Eye (tissue), 1 donor: Measurements from ENCODE around the gene LILRA6.
A peak's percentile ranks its signal among the peaks of the same experiment; 100 is the strongest.
"Not testable (repeated sequence)": the region's sequence is repeated elsewhere in the genome, so short reads cannot be mapped to it uniquely, and the experiment has no call there.

Experiments
- DNase-seq: peaks from one replicate; pipeline ENCODE4 v3.0.0-alpha.2; 2015

The LILRA6 gene

GRCh38 chr19:54262470-54262869, 19.9 kb upstream of the LILRA6 start:
- no peak for DNase-seq

GRCh38 chr19:54262066-54262465, 19.5 kb upstream of the LILRA6 start:
- DNase-seq: no peak

- DNase-seq: no peak
Observed at GRCh38 chr19:54257116-54257480, 14.5 kb upstream of the LILRA6 start, which contains the start of gene LILRB5. Gene LILRB5 (minus strand): TSS chr19:54257273. CDS start chr19:54257193, 80 bp downstream.

DNA sequence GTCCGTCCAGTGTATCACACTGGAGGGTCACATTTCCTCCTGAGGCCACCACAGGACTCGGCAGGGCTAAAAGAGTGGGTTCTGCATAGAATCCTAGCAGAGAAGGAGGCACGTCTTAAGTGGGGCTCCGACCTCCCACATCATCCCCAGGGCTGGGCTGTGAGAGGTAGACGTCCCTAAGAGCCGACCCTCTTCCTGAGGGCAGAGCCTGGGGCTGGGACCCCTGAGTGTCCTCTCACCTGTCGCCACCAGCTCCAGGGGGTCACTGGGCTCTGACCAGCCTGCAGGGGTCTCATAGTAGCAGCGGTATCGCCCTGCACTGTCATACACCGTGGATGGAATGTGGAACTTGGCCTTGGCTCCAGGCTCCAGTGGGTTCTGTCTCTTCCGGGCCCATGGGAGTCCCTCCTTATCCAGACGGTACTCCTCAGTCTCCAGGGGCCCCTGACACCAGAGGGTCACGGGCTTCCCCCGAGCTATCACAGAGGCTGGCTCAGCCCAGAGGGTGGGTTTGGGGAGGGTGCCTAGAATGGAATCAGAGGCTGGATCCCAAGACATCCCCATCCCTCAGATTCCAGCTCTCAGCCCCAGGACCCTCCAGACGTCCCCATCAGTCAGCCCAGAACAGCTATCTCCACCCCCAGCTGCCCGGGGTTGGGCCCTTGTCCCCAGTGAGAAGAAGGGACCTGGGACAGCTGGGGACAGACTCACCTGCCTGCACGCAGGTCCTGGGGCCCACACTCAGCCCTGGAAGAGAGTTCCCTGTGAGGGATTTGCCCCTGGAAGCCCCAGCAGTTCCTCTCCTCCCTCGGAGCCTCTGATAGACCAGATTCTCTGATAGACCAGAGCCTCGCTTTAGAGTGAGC, 13.9 kb upstream of the LILRA6 start:
- DNase-seq: no peak

DNA sequence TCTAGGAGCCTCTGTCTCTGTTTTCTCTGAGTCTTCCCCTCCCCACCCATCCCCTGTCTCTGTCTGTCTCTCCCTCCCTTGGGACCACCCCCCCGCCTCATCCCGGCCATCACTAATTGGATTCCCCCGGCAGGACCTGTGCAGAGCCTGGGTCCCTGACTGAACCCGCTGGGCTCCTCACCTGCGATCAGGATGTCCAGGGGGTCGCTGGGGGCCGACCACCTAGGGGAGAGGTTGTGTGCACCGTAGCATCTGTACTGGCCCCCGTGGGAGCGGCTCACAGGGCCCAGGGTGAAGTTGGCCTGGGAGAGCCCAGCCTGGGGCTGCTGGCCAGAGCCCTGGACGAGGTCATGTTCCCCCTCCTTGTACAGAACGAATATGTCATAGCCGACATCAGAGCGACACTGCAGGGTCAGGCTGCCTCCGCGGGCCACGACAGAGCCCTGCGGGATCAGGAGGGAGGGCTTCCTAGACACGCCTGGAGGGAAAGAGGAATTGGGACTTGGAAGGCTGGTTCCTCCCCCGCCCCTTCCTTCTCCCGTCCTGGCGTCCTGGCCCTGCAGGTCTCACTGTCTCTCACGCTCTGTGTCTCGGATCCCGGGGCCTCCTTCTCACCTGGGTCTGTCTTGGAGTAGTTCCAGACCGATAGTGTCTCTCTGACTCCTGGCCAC, 12.7 kb upstream of the LILRA6 start:
- no peak for DNase-seq

DNA sequence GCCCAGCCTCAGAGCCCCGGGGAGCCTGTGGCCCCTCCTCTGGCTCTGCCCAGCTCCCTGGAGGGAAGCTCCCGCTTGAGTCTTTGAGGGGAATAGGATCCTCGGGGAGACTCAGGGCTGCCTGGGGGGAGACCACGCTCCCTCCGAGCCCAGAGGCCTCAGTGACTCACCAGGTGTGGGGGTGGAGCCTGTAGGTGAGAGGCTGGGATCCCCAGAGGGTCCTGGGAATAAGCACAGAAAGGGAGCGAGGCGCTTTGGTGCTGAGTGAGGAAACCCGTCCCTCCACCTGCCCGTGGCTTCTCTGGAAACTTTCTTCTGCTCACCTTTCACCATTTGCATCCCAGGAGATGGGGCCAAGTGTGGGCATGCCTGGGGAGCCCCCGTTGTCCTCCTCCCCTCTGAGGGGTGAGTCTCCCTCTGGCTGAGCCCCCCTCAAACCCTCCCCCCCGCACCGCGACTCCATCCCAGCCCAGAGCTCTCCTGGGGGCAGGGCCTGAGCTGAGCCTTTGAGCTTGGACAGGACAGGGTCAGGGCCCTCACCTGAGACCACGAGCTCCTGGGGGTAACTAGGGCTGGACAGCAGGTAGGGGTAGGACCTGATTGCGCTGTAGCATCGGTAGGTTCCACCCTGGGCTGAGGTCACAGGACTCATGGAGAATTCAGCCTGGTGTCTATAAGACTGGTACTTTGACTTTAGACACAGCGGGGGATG, 11.8 kb upstream of the LILRA6 start:
- DNase-seq: no peak

DNA sequence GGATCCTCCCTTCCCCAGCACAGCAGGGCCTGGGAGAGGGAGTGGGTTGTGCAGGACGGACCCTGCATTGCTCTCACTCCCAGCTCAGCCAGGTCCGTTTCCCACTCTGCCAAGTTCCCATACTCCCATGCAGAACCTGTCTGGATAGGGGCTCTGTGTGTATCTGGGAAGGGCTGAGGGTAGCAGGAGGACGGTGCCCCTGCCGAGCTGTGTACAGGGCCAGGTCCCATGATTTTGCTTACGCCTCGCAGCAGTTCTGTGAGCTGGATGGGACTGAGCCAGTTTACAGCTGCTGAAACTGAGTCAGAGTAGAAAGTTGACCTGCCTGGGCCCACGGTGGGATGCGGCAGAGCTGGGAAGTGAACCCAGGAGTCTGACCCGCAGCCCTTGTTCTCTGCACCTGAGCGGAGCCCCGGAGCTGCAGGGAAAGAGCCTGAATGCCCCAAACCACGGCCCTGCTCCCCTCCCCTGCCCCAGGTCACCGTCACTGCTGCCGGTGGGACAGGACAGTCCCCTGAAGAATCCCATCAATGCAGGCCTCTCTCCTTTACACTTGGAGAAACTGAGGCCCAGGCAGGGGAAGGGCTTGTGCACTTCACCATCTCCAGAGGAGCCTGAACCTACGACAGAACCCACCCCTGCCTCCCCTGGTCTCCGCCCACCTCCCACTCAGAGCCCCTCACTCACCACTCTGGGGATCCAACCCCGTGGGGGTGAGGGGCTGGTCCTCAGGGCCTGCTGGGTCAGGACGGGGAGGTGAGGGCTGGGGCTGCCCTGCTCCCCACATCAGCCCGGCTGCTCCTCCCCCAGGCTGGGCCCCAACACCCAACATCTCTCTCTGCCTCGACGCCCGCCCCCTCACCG, 11.0 kb upstream of the LILRA6 start:
- DNase-seq: no peak

DNA sequence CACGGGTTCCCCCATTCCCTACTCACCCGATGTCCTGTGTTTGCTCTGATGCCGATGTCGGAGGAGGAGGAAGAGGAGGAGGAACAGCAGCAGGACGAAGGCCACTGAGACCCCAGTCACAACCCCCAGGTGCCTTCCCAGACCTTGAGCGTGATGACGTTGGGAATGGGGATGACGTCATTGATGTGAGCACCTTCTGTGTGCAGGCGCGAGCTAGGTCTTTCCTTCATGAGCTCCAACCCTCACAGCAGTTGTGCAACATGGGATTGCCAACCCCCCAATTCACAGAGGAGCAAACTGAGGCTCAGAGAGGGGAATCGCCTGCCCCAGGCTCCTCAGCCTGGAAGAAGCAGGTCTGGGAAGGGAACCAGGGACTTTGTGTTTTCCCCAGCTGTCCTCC, 10.3 kb upstream of the LILRA6 start:
- no peak for DNase-seq

GRCh38 chr19:54252243-54252642, 9.7 kb upstream of the LILRA6 start:
- DNase-seq: no peak

DNA sequence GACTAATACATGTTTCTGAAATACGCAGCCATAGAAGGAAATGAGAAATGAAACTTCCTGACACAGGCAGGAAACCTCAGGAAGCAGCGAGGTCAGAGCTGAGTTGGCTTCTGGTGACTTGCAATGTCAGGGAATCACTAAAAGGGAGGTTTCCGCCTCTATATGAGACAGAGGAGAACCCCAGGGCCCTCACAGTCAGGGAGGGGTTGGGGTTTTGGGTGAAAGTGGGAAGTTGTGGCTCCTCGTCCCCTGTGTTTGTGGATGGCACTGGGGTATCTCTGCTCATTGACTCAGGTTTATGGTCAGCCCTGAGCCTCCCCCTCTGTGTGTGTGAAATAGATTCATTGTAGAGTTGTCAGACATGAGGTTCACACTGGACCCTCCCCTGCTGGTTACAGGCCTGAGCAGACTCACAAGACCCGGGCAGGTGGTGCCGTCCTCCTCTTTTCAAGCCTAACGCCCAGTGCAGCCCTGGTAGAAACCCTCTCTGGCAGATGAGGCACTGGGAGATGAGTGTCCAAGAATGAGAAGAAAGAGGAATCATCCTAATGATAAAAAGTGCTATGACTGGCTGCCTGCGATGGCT, 5.5 kb upstream of the LILRA6 start:
- no peak for DNase-seq

DNA sequence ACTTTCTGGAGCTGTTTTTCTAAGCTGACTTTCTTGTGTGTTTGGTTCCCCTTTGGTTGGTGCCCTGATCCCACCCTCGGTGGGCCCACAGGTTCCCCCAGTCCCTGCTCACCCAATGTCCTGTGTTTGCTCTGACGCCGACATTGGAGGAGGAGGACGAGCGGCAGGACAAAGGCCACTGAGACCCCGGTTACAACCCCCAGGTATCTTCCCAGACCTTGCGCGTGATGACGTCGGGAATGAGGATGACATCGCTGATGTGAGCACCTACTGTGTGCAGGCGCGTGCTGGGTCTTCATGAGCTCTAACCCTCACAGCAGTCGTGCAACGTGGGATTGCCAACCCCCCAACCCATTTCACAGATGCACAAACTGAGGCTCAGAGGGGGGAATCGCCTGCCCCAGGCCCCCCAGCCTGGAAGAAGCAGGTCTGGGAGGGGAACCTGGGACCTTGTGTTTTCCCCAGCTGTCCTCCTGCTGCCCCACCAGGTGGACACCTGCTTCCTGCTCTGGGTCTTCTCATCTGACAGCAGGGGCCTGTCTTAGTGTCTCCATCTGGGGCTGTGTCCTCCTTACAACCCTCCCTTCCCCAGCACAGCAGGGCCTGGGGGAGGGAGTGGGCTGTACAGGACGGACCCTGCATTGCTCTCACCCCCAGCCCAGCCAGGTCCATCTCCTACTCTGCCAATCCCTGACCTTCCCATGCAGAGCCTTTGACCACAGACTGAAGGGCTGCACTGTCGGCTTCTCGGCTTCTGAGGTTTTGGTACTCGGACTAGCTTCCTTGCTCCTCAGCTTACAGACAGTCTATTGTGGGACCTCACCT, 4.7 kb upstream of the LILRA6 start:
- DNase-seq: no peak

- DNase-seq: no peak
Observed at GRCh38 chr19:54245936-54246335, 3.3 kb upstream of the LILRA6 start.

- not testable (repeated sequence) for DNase-seq
Observed at GRCh38 chr19:54243809-54244208, 1.2 kb upstream of the LILRA6 start.

GRCh38 chr19:54242234-54242633, 356 bp downstream of the LILRA6 start:
- not testable (repeated sequence) for DNase-seq

DNA sequence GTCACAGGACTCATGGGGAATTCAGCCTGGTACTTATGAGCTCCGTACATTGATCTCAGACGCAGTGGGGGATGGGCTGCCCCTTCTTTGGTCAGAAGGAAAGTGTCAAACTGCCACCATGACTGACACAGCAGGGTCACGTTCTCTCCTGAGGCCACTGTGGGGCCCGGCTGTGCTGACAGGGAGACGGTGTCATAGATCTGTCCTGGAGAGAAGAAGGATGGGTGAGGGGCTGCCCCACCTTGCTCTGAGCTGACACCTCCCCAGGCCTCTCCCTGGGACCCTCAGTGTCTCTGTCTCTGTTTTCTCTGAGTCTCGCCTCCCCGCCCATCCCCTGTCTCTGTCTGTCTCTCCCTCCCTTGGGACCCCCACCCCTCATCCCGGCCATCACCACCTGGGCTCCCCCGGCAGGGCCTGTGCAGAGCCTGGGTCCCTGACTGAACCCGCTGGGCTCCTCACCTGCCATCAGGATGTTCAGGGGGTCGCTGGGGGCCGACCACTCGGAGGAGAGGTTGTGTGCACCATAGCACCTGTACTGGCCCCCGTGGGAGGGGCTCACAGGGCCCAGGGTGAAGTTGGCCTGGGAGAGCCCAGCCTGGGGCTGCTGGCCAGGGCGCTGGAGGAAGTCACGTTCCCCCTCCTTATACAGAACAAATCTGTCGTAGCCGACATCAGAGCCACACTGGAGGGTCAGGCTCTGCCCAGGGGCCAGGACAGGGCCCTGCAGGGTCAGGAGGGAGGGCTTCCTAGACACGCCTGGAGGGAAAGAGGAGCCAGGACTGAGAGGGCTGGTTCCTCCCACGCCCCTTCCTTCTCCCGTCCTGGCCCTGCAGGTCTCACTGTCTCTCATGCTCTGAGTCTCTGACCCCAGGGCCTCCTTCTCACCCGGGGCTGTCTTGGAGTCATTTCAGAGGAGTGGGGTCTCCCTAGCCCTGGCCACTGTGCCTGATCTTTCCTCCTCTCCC, 1.9 kb downstream of the LILRA6 start:
- DNase-seq: not testable (repeated sequence)

GRCh38 chr19:54239491-54240371, 2.9 kb downstream of the LILRA6 start:
- not testable (repeated sequence) for DNase-seq

- DNase-seq: no peak
Observed at GRCh38 chr19:54233941-54234340, 8.6 kb downstream of the LILRA6 start.

- DNase-seq: peak; percentile 90
Observed at GRCh38 chr19:54231077-54231931, 11.3 kb downstream of the LILRA6 start.
